ENCODE results near the gene RNPC3.
"Not testable (repeated sequence)": the region's sequence is repeated elsewhere in the genome, so short reads cannot be mapped to it uniquely, and the experiment has no call there.

Gene RNPC3

GRCh38 chr1:103561124-103561523, 35.6 kb downstream of the RNPC3 start:
- not testable (repeated sequence) for DNase-seq

DNA sequence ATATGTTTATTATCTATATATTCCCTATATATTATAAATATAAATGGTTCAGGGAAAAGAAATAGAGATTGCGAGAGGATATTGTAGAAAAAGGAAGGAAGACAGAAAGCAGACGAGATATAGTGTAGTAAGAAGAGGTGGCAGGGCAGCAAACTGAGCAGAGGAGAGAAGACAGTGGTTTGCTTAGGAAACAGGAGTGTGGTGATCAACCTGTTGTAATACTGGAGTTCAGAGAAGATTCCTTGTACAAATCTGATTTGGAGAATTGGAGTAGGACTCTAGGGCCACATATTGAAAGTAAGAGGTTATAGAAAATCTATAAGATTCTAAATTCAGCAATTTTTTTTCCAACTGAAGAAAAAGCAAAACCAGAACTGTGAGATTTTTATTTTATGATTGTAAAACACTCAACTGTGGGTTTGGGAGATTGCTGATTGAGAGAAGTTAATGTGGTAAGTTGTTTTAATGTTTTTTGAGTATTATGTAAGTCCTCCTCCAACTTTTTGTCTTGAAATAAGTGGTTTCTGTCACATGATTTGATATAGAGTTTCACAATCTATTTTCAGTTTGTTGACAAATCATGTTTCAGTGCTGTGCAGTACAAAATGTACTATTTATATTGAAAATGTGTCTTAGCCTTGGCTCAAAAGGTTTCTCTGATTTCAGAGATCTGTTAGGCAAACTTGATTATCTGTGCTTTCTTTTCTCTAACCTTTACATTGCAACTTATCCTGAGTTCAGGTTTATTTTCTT, 36.3 kb downstream of the RNPC3 start:
- no peak for DNase-seq

DNA sequence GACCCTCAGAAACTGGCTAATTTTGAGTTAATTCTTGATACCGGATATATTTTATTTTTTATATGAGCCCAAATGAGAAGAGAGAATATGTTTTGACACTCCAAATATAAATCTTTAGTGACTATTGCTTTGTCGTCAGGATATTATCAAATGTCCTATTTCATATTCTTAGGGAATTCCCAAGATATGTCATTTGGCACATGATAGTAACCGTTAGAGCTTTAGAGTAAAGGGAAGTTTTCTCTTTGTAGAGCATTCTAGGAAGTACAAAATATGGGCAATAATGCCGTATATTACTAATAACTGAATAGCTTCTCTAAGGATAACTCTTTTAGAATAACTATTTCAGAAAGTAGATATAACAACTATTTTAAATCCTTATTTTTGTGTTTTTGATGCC, 37.6 kb downstream of the RNPC3 start:
- no peak for DNase-seq

- DNase-seq, result no peak
Observed at GRCh38 chr1:103569493-103569892, 44.0 kb downstream of the RNPC3 start.

DNA sequence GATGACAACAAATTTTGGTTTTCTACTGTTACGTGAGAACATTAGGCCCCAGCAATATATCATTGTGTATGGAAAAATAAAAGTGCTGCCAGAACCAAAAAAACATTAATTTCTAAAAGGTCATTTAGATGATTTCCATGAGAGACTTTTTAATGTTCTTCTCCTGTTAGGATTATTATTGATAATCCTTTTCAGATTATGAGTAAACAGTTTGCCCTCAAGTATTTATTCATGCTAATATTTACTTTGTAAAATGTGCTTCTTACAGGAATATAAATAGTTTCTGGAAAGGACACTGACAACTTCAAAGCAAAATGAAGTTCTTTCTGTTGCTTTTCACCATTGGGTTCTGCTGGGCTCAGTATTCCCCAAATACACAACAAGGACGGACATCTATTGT, 45.8 kb downstream of the RNPC3 start, which contains the start of gene AMY2B:
Gene AMY2B, plus strand, starts transcription at position 301 of the 400 bp plus-strand sequence. Its CDS starts 14 bp downstream, at position 315.
- not testable (repeated sequence) for DNase-seq

- no peak for DNase-seq
Observed at GRCh38 chr1:103576065-103576464, 50.6 kb downstream of the RNPC3 start.

- not testable (repeated sequence) for DNase-seq
Observed at GRCh38 chr1:103576784-103577183, 51.3 kb downstream of the RNPC3 start.

DNA sequence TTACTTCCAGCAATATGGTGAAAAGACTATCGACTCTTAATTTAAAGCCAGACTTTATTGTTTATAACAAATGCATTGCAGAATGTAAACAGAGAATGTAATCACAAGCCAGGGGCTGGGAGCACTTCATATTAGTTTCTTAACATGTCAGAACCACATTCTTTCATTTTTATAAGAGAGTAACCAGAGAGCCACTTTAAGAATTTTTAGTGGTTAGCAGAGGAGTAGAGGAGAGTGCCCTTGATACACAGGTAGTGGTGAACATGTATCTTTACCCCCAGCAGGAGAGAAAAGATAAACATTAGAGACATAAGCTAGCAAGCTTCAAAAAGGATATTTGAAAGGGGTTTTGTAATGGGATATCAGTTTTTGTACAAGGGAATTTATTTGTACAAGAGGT, 57.0 kb downstream of the RNPC3 start:
- no peak for DNase-seq

DNA sequence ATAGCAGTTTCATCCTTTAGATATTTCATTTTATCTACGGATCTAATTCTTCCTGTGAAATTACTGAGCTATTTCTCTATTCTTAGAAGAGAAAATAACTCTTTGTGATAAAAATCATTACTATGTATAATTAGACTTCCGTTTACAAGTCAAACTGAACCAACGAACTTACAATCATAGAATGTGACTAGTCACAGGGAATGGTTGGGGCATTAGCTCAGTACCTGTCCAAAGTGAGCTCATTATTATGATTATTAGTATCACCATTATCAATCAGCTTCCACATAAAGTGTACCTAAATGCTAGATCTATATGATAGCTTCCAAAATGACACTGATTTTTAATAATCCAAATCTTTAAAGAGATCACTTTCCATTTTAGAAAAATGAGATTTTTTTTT, 58.4 kb downstream of the RNPC3 start:
- DNase-seq, result no peak

DNA sequence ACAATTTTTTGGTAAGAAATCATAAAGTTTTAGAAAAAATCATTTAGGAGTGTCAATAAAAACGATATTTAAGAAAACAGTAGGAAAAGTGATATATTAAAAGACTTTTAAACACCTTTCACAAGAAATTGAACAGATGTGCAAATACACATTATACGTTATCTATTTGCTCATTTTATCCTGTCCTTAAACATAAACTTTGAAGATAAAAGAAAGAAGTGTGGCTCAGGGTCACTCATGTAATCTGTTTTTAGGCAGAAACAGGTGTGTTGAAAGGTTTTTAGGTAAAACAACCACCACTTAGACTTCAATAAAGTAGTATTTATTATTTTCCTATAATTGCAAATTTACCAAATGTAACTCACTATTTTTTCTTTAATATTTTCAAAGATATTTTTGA, 59.0 kb downstream of the RNPC3 start:
- no peak for DNase-seq

DNA sequence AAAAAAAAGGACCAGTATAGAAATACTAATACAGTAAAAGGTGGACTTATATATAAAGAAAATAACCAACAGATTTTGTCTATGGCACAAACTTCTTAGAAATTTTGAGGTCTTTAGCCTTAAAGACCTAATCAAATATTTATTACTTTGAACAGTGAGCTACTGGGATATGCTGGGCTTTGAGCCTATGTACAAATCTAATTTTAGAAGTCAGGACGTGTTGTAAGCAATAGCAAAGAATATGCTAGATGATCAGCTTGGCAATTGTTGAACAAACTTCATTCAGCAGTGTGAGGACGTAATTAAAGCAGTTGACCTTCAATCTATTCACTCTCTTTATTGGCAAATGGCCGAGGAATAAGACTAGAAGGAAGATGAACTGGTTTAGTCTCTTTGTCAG, 77.2 kb downstream of the RNPC3 start:
- DNase-seq, result not testable (repeated sequence)

All from stimulated activated CD4-positive, alpha-beta T cell treated with anti-CD3 and anti-CD28 coated beads, Interleukin-4, amount 100 ng/mL, for 4 hours (primary cell).